HepG2 (cell line): Measurements from ENCODE around the gene TBC1D16.

Source experiments
- CREB1 ChIP-seq, 2 experiments: fragments of 450-650 bp in 1 of 2; IDR thresholded peaks; 2 replicates each; pipeline ENCODE4 v1.6.1; 2016 to 2017; ENCODE audit warnings: control low read depth in 1 of 2, mild to moderate bottlenecking in 1 of 2, missing compliant biosample characterization in 1 of 2, missing genetic modification characterization in 1 of 2
- EZH2 ChIP-seq: conservative IDR thresholded peaks from 2 replicates; pipeline ENCODE4 v1.6.1; 2012; ENCODE audit warnings: mild to moderate bottlenecking, low read depth, low read length, moderate library complexity
- PHF21A ChIP-seq: sonication (generic); formaldehyde crosslinking; IDR thresholded peaks from 2 replicates; pipeline ENCODE4 v1.5.0; 2020; ENCODE audit warnings: mild to moderate bottlenecking, missing genetic modification reagents
- POLR2A ChIP-seq, 2 experiments: IDR thresholded peaks; 2 replicates each; pipeline ENCODE4 v1.6.1; 2011; ENCODE audit warnings: low read depth in 2 of 2, low read length in 2 of 2, mild to moderate bottlenecking in 1 of 2, moderate library complexity in 1 of 2; ENCODE audit not compliant: insufficient read depth in 1 of 2
- SNAPC2 ChIP-seq: sonication (generic); formaldehyde crosslinking; IDR thresholded peaks from 2 replicates; pipeline ENCODE4 v1.8.1; 2022; ENCODE audit warnings: mild to moderate bottlenecking, missing genetic modification reagents
- SP1 ChIP-seq, 2 experiments: fragments of 450-650 bp in 1 of 2; sonication (generic) in 1 of 2; formaldehyde crosslinking in 1 of 2; IDR thresholded peaks; 2 replicates each; pipeline versions ENCODE4 v1.4.0 to v1.6.1; 2016 to 2020; ENCODE audit warnings: missing genetic modification reagents in 1 of 2
- ZNF7 ChIP-seq: IDR thresholded peaks from 2 replicates; pipeline ENCODE4 v1.6.1; 2016; ENCODE audit warnings: missing biosample characterization, missing genetic modification reagents
- TF ChIP-seq, protein P1 (sequence below): sonication (generic); formaldehyde crosslinking; IDR thresholded peaks from 2 replicates; pipeline ENCODE4 v1.5.0; 2020; ENCODE audit warnings: mild to moderate bottlenecking, missing genetic modification reagents, moderate library complexity
- TF ChIP-seq, protein P2 (sequence below): sonication (generic); formaldehyde crosslinking; IDR thresholded peaks from 2 replicates; pipeline ENCODE4 v1.5.1; 2020; ENCODE audit warnings: missing genetic modification reagents, mild to moderate bottlenecking, borderline replicate concordance

DNA sequence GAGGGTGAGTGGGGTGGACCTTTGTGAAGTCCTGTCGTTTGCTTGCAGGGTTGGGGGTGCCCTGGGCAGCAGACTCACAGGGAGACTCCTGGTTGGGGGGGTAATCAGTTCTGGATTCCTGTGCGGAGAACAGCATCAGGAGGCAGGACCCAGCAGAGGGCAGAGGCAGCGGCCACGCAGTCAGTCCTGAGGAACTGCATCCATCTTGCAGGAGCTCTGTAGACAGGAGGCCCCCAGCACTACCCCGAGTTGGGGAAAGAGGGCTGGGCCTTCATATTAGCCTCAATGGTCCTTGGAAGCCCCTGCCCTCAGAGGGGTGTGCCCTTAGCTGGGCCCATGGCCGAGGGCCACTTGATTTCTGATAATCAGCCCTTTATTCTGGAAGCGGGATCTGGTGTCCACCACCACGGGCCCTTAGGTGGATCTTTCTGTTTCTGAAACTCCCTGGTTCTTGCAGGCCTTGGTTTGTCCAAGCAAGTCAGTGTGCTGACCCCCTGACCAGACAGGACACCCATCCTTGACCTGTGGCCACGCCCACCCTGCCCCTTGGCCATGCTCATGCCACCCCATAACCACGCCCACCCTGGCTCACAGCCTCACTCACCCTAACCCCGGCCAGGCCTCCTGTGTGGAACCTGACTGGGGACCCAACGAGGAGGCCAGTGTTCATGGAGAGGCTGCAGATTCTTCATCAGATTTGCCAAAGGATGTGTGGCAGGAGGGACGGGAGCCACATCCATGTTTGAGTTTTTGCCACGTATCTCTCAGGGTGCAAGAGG is 122.9 kb downstream of the TBC1D16 start:
- TF ChIP-seq, protein P1, sequence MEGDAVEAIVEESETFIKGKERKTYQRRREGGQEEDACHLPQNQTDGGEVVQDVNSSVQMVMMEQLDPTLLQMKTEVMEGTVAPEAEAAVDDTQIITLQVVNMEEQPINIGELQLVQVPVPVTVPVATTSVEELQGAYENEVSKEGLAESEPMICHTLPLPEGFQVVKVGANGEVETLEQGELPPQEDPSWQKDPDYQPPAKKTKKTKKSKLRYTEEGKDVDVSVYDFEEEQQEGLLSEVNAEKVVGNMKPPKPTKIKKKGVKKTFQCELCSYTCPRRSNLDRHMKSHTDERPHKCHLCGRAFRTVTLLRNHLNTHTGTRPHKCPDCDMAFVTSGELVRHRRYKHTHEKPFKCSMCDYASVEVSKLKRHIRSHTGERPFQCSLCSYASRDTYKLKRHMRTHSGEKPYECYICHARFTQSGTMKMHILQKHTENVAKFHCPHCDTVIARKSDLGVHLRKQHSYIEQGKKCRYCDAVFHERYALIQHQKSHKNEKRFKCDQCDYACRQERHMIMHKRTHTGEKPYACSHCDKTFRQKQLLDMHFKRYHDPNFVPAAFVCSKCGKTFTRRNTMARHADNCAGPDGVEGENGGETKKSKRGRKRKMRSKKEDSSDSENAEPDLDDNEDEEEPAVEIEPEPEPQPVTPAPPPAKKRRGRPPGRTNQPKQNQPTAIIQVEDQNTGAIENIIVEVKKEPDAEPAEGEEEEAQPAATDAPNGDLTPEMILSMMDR (CRISPR knock-in tag) = no peak
- TF ChIP-seq POLR2A (IDR thresholded peaks at IDR 0.05; ENCODE audit: insufficient read depth in 1 of 2, low read depth in 2 of 2, low read length in 2 of 2) (no peak), SP1 (IDR thresholded peaks at IDR 0.05) (no peak), SP1 (CRISPR knock-in tag; IDR thresholded peaks at IDR 0.05) (no peak), ZNF7 (no peak), EZH2 (no peak), SNAPC2 (CRISPR knock-in tag) (no peak), CREB1 (IDR thresholded peaks at IDR 0.05) (no peak), CREB1 (CRISPR knock-in tag; IDR thresholded peaks at IDR 0.05) (no peak), PHF21A (no peak)
- TF ChIP-seq, protein P2, sequence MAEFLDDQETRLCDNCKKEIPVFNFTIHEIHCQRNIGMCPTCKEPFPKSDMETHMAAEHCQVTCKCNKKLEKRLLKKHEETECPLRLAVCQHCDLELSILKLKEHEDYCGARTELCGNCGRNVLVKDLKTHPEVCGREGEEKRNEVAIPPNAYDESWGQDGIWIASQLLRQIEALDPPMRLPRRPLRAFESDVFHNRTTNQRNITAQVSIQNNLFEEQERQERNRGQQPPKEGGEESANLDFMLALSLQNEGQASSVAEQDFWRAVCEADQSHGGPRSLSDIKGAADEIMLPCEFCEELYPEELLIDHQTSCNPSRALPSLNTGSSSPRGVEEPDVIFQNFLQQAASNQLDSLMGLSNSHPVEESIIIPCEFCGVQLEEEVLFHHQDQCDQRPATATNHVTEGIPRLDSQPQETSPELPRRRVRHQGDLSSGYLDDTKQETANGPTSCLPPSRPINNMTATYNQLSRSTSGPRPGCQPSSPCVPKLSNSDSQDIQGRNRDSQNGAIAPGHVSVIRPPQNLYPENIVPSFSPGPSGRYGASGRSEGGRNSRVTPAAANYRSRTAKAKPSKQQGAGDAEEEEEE (CRISPR knock-in tag) = no peak
